ENCODE results near the gene COG3.

DNA sequence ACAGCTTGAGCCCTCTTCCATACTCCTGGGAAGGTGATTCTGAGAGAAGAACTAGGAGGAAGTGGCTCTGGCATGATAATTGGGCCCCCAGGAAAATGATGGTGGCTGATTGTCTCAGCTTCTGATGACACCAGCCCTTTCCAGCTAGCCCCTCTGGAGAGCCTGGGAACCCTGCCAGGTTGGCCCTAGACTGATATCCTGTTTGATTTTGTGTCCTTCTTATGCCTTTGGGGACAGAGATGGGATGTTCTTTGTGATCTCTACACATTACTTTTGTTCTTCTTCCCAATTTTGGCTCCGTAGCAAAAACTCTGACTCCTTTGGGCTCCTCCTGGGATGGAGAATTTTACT, 111.1 kb downstream of the COG3 start:
- TF ChIP-seq POLR2AphosphoS5 (IDR thresholded peaks at IDR 0.05) = no peak
- TF ChIP-seq, protein P1, sequence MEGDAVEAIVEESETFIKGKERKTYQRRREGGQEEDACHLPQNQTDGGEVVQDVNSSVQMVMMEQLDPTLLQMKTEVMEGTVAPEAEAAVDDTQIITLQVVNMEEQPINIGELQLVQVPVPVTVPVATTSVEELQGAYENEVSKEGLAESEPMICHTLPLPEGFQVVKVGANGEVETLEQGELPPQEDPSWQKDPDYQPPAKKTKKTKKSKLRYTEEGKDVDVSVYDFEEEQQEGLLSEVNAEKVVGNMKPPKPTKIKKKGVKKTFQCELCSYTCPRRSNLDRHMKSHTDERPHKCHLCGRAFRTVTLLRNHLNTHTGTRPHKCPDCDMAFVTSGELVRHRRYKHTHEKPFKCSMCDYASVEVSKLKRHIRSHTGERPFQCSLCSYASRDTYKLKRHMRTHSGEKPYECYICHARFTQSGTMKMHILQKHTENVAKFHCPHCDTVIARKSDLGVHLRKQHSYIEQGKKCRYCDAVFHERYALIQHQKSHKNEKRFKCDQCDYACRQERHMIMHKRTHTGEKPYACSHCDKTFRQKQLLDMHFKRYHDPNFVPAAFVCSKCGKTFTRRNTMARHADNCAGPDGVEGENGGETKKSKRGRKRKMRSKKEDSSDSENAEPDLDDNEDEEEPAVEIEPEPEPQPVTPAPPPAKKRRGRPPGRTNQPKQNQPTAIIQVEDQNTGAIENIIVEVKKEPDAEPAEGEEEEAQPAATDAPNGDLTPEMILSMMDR (IDR thresholded peaks at IDR 0.05; ENCODE audit: poor library complexity, severe bottlenecking) = no peak
- TF ChIP-seq, protein P2, sequence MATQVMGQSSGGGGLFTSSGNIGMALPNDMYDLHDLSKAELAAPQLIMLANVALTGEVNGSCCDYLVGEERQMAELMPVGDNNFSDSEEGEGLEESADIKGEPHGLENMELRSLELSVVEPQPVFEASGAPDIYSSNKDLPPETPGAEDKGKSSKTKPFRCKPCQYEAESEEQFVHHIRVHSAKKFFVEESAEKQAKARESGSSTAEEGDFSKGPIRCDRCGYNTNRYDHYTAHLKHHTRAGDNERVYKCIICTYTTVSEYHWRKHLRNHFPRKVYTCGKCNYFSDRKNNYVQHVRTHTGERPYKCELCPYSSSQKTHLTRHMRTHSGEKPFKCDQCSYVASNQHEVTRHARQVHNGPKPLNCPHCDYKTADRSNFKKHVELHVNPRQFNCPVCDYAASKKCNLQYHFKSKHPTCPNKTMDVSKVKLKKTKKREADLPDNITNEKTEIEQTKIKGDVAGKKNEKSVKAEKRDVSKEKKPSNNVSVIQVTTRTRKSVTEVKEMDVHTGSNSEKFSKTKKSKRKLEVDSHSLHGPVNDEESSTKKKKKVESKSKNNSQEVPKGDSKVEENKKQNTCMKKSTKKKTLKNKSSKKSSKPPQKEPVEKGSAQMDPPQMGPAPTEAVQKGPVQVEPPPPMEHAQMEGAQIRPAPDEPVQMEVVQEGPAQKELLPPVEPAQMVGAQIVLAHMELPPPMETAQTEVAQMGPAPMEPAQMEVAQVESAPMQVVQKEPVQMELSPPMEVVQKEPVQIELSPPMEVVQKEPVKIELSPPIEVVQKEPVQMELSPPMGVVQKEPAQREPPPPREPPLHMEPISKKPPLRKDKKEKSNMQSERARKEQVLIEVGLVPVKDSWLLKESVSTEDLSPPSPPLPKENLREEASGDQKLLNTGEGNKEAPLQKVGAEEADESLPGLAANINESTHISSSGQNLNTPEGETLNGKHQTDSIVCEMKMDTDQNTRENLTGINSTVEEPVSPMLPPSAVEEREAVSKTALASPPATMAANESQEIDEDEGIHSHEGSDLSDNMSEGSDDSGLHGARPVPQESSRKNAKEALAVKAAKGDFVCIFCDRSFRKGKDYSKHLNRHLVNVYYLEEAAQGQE (IDR thresholded peaks at IDR 0.05; ENCODE audit: borderline replicate concordance) = no peak

Measured in neural cell (in vitro differentiated cells).